Gastroesophageal sphincter (tissue), 4 donors: ENCODE results near the gene BCAS3. TPM values are rescaled to one million over a fixed set of nuclear protein-coding genes. Genes with fewer than 3 reads are reported as not detected.

Experiments
- ATAC-seq: fragments of 150-250 bp; one replicate; pipeline ENCODE4 v1.9.1; 2016; ENCODE audit warnings: mild to moderate bottlenecking, moderate library complexity
- H3K27ac ChIP-seq, 4 donors: fragments of 200-600 bp; sonication (generic) in 3 of 4; 1 replicate in 3 of 4; 2 replicates in 1 of 4; pipeline ENCODE4 v1.5.1; 2016 to 2019
- H3K27me3 ChIP-seq: fragments of 200-600 bp; sonication (generic); one replicate; pipeline ENCODE4 v1.5.1; 2019
- H3K36me3 ChIP-seq, 2 donors: fragments of 200-600 bp; sonication (generic); one replicate each; pipeline ENCODE4 v1.5.1; 2019; ENCODE audit warnings: control low read depth in 1 of 2
- H3K4me1 ChIP-seq, 3 donors: fragments of 200-600 bp; sonication (generic); 1 replicate in 2 of 3; 2 replicates in 1 of 3; pipeline ENCODE4 v1.5.1; 2016 to 2019; ENCODE audit warnings: control low read depth in 2 of 3
- H3K4me3 ChIP-seq, 2 donors: fragments of 200-600 bp; sonication (generic); one replicate each; pipeline ENCODE4 v1.5.1; 2019; ENCODE audit warnings: mild to moderate bottlenecking in 1 of 2, moderate library complexity in 1 of 2
- H3K9me3 ChIP-seq, 3 donors: fragments of 200-600 bp; sonication (generic); one replicate each; pipeline ENCODE4 v1.5.1; 2017 to 2019; ENCODE audit warnings: control low read depth in 2 of 3
- CTCF ChIP-seq, 4 experiments: fragments of 200-600 bp in 2 of 4; fragments of 450-650 bp in 2 of 4; sonication (generic) in 1 of 4; IDR thresholded peaks; one replicate each; pipeline ENCODE4 v1.5.1; 2017 to 2019; ENCODE audit warnings: antibody characterized with exemption in 4 of 4, mild to moderate bottlenecking in 2 of 4, moderate library complexity in 2 of 4
- EP300 ChIP-seq: sonication (generic); formaldehyde crosslinking; IDR thresholded peaks from one replicate; pipeline ENCODE4 v1.6.1; 2017; ENCODE audit warnings: antibody characterized with exemption, mild to moderate bottlenecking
- POLR2A ChIP-seq, 2 donors: fragments of 450-650 bp; IDR thresholded peaks; one replicate each; pipeline ENCODE4 v1.6.1; 2017; ENCODE audit warnings: antibody characterized with exemption in 2 of 2, mild to moderate bottlenecking in 2 of 2, moderate library complexity in 1 of 2
- POLR2AphosphoS5 ChIP-seq: sonication (generic); formaldehyde crosslinking; IDR thresholded peaks from one replicate; pipeline ENCODE4 v1.6.1; 2017; ENCODE audit warnings: antibody characterized with exemption
- WGBS, 2 donors: methylation state at CpG; one replicate each; pipeline ENCODE4 v1.1.5; 2018; ENCODE audit warnings: low coverage in 1 of 2; 5-methylcytosine and 5-hydroxymethylcytosine counted together
- total RNA-seq, 4 donors: library from RNA; depleted of rRNA; stranded (reverse); fragments of >200 nt; gene quantifications; one replicate each; pipeline ENCODE4 v1.1.0, GENCODE V29; 2016

Gene BCAS3
- total RNA-seq, 4 donors from 2014 or later = 18.8 to 37.0 (median 34.5) TPM

DNA sequence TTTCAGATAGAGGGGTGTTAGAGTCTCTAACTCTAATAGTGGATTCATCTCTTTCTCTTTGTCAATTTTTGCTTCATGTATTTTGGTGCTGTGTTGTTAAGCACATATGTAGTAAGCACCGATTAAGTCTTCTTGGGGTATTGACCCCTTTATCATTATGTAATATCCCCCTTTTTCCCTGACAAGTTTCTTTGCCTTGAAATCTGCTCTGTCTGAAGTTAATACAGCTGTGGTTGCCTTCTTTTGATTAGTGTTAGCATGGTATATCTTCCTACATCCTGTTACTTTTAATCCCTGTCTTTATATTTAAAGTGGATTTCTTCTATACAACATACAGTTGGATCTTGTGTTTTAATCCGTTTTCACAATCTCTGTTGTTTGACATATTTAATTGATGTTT lies 60.6 kb downstream of the BCAS3 start:
- no peaks in the 10 kb centered on the region for H3K9me3 ChIP-seq
- no peaks in the 10 kb centered on the region for H3K36me3 ChIP-seq
- no peak overlapping the region for H3K4me3 ChIP-seq
- no peak for TF ChIP-seq POLR2A (IDR thresholded peaks at IDR 0.05)
- no peak for TF ChIP-seq EP300
- no peak for TF ChIP-seq CTCF (IDR thresholded peaks at IDR 0.05)
- TF ChIP-seq POLR2AphosphoS5 = no peak
- no peak overlapping the region for H3K27ac ChIP-seq
- 86% methylated on average over 2 of the region's 2 CpGs for WGBS, 2 donors
- no peaks in the 10 kb centered on the region for H3K4me1 ChIP-seq
- H3K27me3 ChIP-seq = no peaks in the 10 kb centered on the region
- ATAC-seq = no peak

DNA sequence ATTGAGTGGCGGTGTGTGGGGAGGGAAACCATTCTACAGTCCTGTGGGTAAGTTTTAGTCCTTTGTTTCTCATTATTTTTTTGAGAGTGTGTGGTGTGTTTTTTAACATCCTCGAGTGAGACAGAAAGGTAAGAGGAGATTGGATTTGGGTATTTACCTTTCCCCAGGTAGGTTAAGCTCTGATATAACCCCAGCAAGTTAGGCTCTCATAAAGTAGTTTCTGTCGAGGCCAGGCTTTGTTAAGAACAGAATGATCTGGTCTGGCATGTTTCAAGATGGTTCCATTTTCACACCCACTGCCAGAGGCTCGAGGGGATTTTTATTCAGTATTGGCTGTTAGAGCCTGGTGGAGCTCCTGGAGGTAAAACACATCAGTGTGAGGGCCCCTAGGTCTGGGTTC lies 62.9 kb downstream of the BCAS3 start:
- no peak for ATAC-seq
- H3K27ac ChIP-seq = no peak overlapping the region
- 97% methylated on average over 3 to 4 of the region's 4 CpGs for WGBS, 2 donors
- no peaks in the 10 kb centered on the region for H3K9me3 ChIP-seq
- no peak overlapping the region for H3K4me3 ChIP-seq
- H3K36me3 ChIP-seq = no peaks in the 10 kb centered on the region
- TF ChIP-seq CTCF (IDR thresholded peaks at IDR 0.05) (no peak), POLR2AphosphoS5 (no peak), POLR2A (IDR thresholded peaks at IDR 0.05) (no peak), EP300 (no peak)
- no peaks in the 10 kb centered on the region for H3K4me1 ChIP-seq
- H3K27me3 ChIP-seq = no peaks in the 10 kb centered on the region

DNA sequence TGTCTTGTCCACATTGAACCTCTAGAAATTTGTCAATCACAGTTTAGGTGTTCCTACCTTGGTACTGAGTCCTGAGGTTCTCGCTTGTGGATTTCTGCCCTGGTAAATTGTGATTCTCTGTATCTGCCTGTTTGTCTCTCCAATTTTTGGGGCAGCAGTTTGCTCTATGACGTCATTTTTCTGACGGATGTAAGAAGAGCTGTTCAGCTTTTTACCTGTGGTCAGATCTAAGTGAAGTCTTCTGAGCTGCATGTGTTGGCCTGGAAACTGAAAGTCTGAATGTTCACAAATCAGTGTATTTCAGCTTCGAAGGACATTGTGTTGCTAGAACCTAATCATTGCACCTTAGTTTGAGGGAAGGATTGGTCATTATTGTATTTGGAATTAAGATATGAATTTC lies 63.4 kb downstream of the BCAS3 start:
- WGBS, 2 donors = 95 to 97% methylated on average over 4 of the region's 4 CpGs
- H3K36me3 ChIP-seq = no peaks in the 10 kb centered on the region
- no peak overlapping the region for H3K27ac ChIP-seq
- no peak for ATAC-seq
- H3K4me1 ChIP-seq = no peaks in the 10 kb centered on the region
- H3K9me3 ChIP-seq = no peaks in the 10 kb centered on the region
- no peaks in the 10 kb centered on the region for H3K27me3 ChIP-seq
- TF ChIP-seq POLR2AphosphoS5 (no peak), POLR2A (IDR thresholded peaks at IDR 0.05) (no peak), EP300 (no peak), CTCF (IDR thresholded peaks at IDR 0.05) (no peak)
- no peak overlapping the region for H3K4me3 ChIP-seq

DNA sequence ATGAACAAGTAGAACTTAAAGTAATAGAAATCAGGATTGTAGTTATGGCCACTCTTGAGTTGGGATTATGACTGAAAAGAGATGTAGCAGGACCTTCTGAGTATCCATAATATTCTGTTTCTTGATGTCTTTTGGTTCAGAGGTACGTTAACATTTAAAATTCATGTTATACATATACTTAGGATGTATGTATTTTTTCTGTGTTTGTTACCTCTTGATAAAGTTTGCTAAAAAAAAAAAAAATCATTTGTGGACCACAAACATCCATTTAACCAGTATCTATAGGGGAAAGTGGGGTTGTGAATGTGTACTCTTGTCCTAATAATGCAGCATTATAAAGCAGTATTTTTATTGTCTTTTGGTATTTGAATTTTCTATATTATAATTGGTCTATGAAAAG lies 65.6 kb downstream of the BCAS3 start:
- Histone ChIP-seq H3K27ac (no peak overlapping the region), H3K4me1 (no peaks in the 10 kb centered on the region), H3K27me3 (no peaks in the 10 kb centered on the region), H3K4me3 (peak overlapping the region in 1 of 2 donors; percentile 13), H3K36me3 (peaks cover 0 to 7% of the 10 kb centered on the region in 2 donors), H3K9me3 (no peaks in the 10 kb centered on the region)
- 63 to 95% methylated on average over 1 of the region's 1 CpG for WGBS, 2 donors
- TF ChIP-seq POLR2AphosphoS5 (no peak), POLR2A (IDR thresholded peaks at IDR 0.05) (no peak), CTCF (IDR thresholded peaks at IDR 0.05) (no peak)
- no peak for ATAC-seq

DNA sequence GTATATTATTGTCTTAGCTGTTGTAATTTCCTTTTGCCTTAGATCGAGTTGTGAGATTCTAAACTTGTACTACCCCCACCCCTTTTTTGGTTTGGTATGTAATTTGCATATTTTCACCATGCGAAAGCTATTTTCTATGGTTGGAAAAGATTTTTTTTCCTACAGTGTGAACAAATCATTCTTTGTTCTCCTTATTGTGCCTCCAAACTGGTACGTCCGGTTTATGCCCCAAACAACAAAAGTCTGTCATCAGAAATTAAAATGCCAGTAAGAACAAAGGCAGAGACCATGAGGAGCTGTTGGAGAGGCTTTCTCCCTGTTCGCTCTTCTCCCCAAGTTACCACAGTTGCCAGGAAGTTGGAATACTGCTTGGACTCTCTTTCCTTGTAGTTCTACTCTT lies 66.1 kb downstream of the BCAS3 start:
- Histone ChIP-seq H3K4me3 (peak overlapping the region; percentile 13 to 17), H3K27ac (peak overlapping the region in 3 of 4 donors; percentile 19 to 40 (median 31)), H3K9me3 (no peaks in the 10 kb centered on the region), H3K36me3 (peaks cover 0 to 7% of the 10 kb centered on the region in 2 donors), H3K27me3 (no peaks in the 10 kb centered on the region), H3K4me1 (no peaks in the 10 kb centered on the region)
- TF ChIP-seq EP300 (no peak), CTCF (IDR thresholded peaks at IDR 0.05) (no peak), POLR2A (IDR thresholded peaks at IDR 0.05) (no peak), POLR2AphosphoS5 (no peak)
- WGBS, 2 donors = 39 to 47% methylated on average over 3 to 5 of the region's 5 CpGs
- ATAC-seq = no peak
